IMR-90 (cell line): ENCODE data around the gene FNIP2. TPM values are rescaled to one million over a fixed set of nuclear protein-coding genes. Genes with fewer than 3 reads are reported as not detected.
A peak's percentile ranks its signal among the peaks of the same experiment; 100 is the strongest.

ENCODE experiments used
- ATAC-seq: fragments of 200-7000 bp; cut with Tn5 transposase; 2 replicates; pipeline ENCODE4 v1.9.1; 2020; ENCODE audit warnings: low read depth, mild to moderate bottlenecking, moderate library complexity
- BruUV-seq: library from RNA; stranded (reverse); fragments of 400-500 nt; replicated peaks from 2 replicates; lab custom pipeline; 2021; lab: Mats Ljungman, UMichigan
- CTCF ChIA-PET: fragments of 300-600 bp; formaldehyde crosslinking; extraction: SDS; loops from one replicate; lab custom pipeline; 2021; ENCODE audit warnings: antibody characterized with exemption; lab: Yijun Ruan, JAX
- POLR2A ChIA-PET: fragments of 300-600 bp; sonication (Branson Sonifier 250); formaldehyde crosslinking; loops from one replicate; lab custom pipeline; 2022; ENCODE audit warnings: antibody characterized with exemption; ENCODE audit not compliant: unreplicated experiment; lab: Charles Lee
- DNase-seq: peaks from one replicate; pipeline ENCODE4 v3.0.0; 2013
- H2AFZ ChIP-seq: replicated peaks from 2 replicates; pipeline ENCODE3; 2013; ENCODE audit warnings: low read length, mild to moderate bottlenecking; ENCODE audit not compliant: poor library complexity
- H2AK5ac ChIP-seq: 2 replicates; pipeline ENCODE4 v1.6.1; 2013; ENCODE audit warnings: low read depth, low read length, inconsistent platforms
- H2AK9ac ChIP-seq: replicated peaks from 2 replicates; pipeline ENCODE3; 2013; ENCODE audit warnings: mild to moderate bottlenecking, low read depth, low read length, moderate library complexity; ENCODE audit not compliant: poor library complexity
- H2BK120ac ChIP-seq: 2 replicates; pipeline ENCODE4 v1.6.1; 2013; ENCODE audit warnings: low read depth, low read length, inconsistent platforms
- H2BK15ac ChIP-seq: 3 replicates; pipeline ENCODE4 v1.6.1; 2013; ENCODE audit warnings: low read depth, low read length, inconsistent platforms
- H2BK20ac ChIP-seq: 2 replicates; pipeline ENCODE4 v1.6.1; 2013; ENCODE audit warnings: low read depth, mild to moderate bottlenecking, inconsistent platforms, low read length, moderate library complexity
- H2BK5ac ChIP-seq: 2 replicates; pipeline ENCODE4 v1.6.1; 2013; ENCODE audit warnings: mild to moderate bottlenecking, low read depth, low read length, inconsistent platforms; ENCODE audit not compliant: poor library complexity, severe bottlenecking
- H3K14ac ChIP-seq: replicated peaks from 2 replicates; pipeline ENCODE4 v1.6.1; 2013; ENCODE audit warnings: low read depth, low read length, inconsistent platforms
- H3K18ac ChIP-seq: 2 replicates; pipeline ENCODE4 v1.6.1; 2013; ENCODE audit warnings: low read depth, low read length, control low read depth
- H3K23ac ChIP-seq: 2 replicates; pipeline ENCODE4 v1.6.1; 2013; ENCODE audit warnings: low read depth, low read length, inconsistent platforms
- H3K27ac ChIP-seq: 2 replicates; pipeline ENCODE4 v1.5.1; 2013; ENCODE audit warnings: mild to moderate bottlenecking, control low read depth, low read length; ENCODE audit not compliant: insufficient read depth
- H3K27me3 ChIP-seq: 2 replicates; pipeline ENCODE4 v1.6.1; 2013; ENCODE audit warnings: low read length; ENCODE audit not compliant: control insufficient read depth, insufficient read depth
- H3K36me3 ChIP-seq: 2 replicates; pipeline ENCODE4 v1.6.1; 2013; ENCODE audit warnings: low read length, mixed read lengths; ENCODE audit not compliant: control insufficient read depth, insufficient read depth
- H3K4ac ChIP-seq: 2 replicates; pipeline ENCODE4 v1.6.1; 2013; ENCODE audit warnings: low read depth, low read length, inconsistent platforms
- H3K4me1 ChIP-seq: 2 replicates; pipeline ENCODE4 v1.6.1; 2013; ENCODE audit warnings: low read length, mixed read lengths; ENCODE audit not compliant: control insufficient read depth, insufficient read depth
- H3K4me2 ChIP-seq: 2 replicates; pipeline ENCODE4 v1.6.1; 2013; ENCODE audit warnings: low read depth, mild to moderate bottlenecking, control low read depth, low read length, moderate library complexity
- H3K4me3 ChIP-seq: 2 replicates; pipeline ENCODE4 v1.5.1; 2013; ENCODE audit warnings: low read depth, mild to moderate bottlenecking, control low read depth, low read length, moderate library complexity; ENCODE audit not compliant: insufficient read depth
- H3K56ac ChIP-seq: 2 replicates; pipeline ENCODE4 v1.6.1; 2013; ENCODE audit warnings: low read length, inconsistent platforms; ENCODE audit not compliant: insufficient read depth; ENCODE audit errors: extremely low read depth
- H3K79me1 ChIP-seq, 2 experiments: 2 replicates each; pipeline ENCODE4 v1.6.1; 2013; ENCODE audit warnings: low read length in 2 of 2, inconsistent platforms in 1 of 2, low read depth in 1 of 2
- H3K9ac ChIP-seq: 2 replicates; pipeline ENCODE4 v1.6.1; 2013; ENCODE audit warnings: low read depth, low read length, control low read depth
- H3K9me1 ChIP-seq: 2 replicates; pipeline ENCODE4 v1.6.1; 2013; ENCODE audit warnings: low read length, inconsistent platforms; ENCODE audit not compliant: insufficient read depth
- H3K9me3 ChIP-seq: 2 replicates; pipeline ENCODE4 v1.6.1; 2013; ENCODE audit warnings: low read length; ENCODE audit not compliant: control insufficient read depth, insufficient read depth
- H4K20me1 ChIP-seq: 2 replicates; pipeline ENCODE4 v1.6.1; 2013; ENCODE audit warnings: low read length, inconsistent platforms; ENCODE audit not compliant: insufficient read depth
- H4K5ac ChIP-seq: 2 replicates; pipeline ENCODE4 v1.6.1; 2013; ENCODE audit warnings: mild to moderate bottlenecking, low read depth, low read length, control low read depth
- H4K8ac ChIP-seq, 2 experiments: 2 replicates each; pipeline ENCODE4 v1.6.1; 2013; ENCODE audit warnings: low read depth in 2 of 2, low read length in 2 of 2, control low read depth in 1 of 2, inconsistent platforms in 1 of 2
- H4K91ac ChIP-seq: 2 replicates; pipeline ENCODE4 v1.6.1; 2013; ENCODE audit warnings: low read depth, low read length, inconsistent platforms; ENCODE audit not compliant: insufficient read depth
- BHLHE40 ChIP-seq: fragments of 150-350 bp; IDR thresholded peaks from 2 replicates; pipeline ENCODE4 v1.6.1; 2016; ENCODE audit warnings: mild to moderate bottlenecking, low read depth, low read length
- MAZ ChIP-seq: IDR thresholded peaks from 2 replicates; pipeline ENCODE4 v1.6.1; 2012; ENCODE audit warnings: low read depth, mild to moderate bottlenecking, low read length, improper control_type of control experiment, moderate library complexity, borderline replicate concordance
- POLR2A ChIP-seq: IDR thresholded peaks from 2 replicates; pipeline ENCODE4 v1.6.1; 2012; ENCODE audit warnings: mild to moderate bottlenecking, low read depth, low read length
- RAD21 ChIP-seq: IDR thresholded peaks from 2 replicates; pipeline ENCODE4 v1.6.1; 2012; ENCODE audit warnings: low read length, improper control_type of control experiment
- RCOR1 ChIP-seq: IDR thresholded peaks from 2 replicates; pipeline ENCODE4 v1.6.1; 2012; ENCODE audit warnings: mild to moderate bottlenecking, low read length, improper control_type of control experiment; ENCODE audit not compliant: insufficient replicate concordance
- SMC3 ChIP-seq: fragments of 150-350 bp; IDR thresholded peaks from 2 replicates; pipeline ENCODE4 v1.6.1; 2016; ENCODE audit warnings: low read depth, mild to moderate bottlenecking, antibody characterized with exemption, low read length, moderate library complexity
- WGBS, 2 experiments: methylation state at CpG; one replicate each; pipeline versions ENCODE4 v1.1.5 to v1.1.7; 2013; ENCODE audit warnings: missing lambda C conversion rate in 2 of 2; ENCODE audit not compliant: insufficient read length in 1 of 2; ENCODE audit errors: extremely low coverage in 2 of 2; 5-methylcytosine and 5-hydroxymethylcytosine counted together
- dilution Hi-C: fragments of 300-500 bp; cut with HindIII; formaldehyde crosslinking; loops from one replicate; pipeline ENCODE4 v1.14.3; 2018; ENCODE audit warnings: low sequenced_read_pairs; ENCODE audit not compliant: unreplicated experiment
- in situ Hi-C: fragments of 300-500 bp; cut with MboI; formaldehyde crosslinking; loops from 3 replicates; pipeline ENCODE4 v1.14.3; 2019; ENCODE audit warnings: low sequenced_read_pairs, inconsistent platforms, mixed read lengths
- intact Hi-C: fragments of 100-400 bp; cut with micrococcal nuclease; formaldehyde crosslinking; loops from 2 replicates; pipeline ENCODE4 v1.10.0; 2022
- polyA plus RNA-seq, 3 experiments: library from polyadenylated mRNA; depleted of rRNA; stranded (reverse); fragments of >200 nt; gene quantifications; 2 replicates each; pipeline ENCODE4 v1.2.3, GENCODE V29; 2012; ENCODE audit warnings: low replicate concordance in 1 of 3
- total RNA-seq: library from RNA; depleted of rRNA; stranded (reverse); fragments of >200 nt; gene quantifications from 2 replicates; pipeline ENCODE4 v1.2.3, GENCODE V29; 2012
- TF ChIP-seq, protein P1 (sequence below): fragments of 150-350 bp; IDR thresholded peaks from 2 replicates; pipeline ENCODE4 v1.6.1; 2016; ENCODE audit warnings: low read depth, mild to moderate bottlenecking, low read length, moderate library complexity, borderline replicate concordance
- TF ChIP-seq, protein P2 (sequence below): fragments of 150-350 bp; IDR thresholded peaks from 2 replicates; pipeline ENCODE4 v1.6.1; 2017; ENCODE audit warnings: mild to moderate bottlenecking, antibody characterized with exemption, low read length, low read depth

FNIP2 gene
- total and polyA plus RNA-seq, 2 of the 4 experiments (the other 2 are of a cell fraction): 4.7 to 24.6 TPM

DNA sequence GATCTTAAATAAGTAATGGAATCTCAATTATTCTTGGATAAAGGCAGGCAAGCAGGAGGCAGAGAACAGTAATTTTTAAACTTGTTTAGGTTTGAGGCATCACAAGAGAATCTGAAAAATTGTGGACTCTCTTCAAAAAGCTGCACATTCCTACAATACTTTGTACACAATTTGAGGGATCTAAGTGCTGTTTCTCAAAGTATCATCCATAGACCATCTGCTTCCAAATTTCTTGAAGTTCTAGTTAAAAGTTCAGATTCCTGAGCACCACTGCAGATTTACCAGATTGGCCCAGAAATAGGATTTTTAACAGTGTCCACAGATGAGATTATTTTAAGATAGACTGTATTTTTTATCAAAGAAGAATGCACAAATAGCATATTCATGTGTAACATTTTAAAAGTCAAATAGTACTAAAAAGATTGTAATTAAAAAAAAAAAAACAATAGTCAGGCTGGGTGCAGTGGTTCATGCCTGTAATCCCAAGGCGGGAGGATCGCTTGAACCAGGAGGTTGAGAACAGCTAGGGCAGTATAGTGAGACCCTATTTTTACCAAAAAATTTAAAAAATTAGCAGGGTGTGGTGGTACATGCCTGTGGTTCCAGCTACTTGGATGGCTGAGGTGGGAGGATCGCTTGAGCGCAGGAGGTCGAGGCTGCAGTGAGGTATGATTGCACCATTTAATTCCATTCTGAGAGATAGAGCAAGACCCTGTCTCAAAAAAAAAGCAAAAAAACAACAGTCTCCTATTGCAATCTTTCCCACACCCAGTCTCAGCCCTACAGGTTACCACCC is 14.2 kb upstream of the FNIP2 start:
- Histone ChIP-seq H2BK20ac (peak overlapping the region; percentile 51; the same call in 1 of the 2 replicates), H4K5ac (no peak overlapping the region), H3K27me3 (no peaks in the 10 kb centered on the region), H2BK15ac (0 out of 3 replicates have a peak overlapping the region, but pooled peaks have one; percentile 17), H3K4me1 (peaks cover 9% of the 10 kb centered on the region; the same call in 1 of the 2 replicates), H3K9me3 (no peaks in the 10 kb centered on the region), H2BK120ac (peak overlapping the region; percentile 68), H3K23ac (no peak overlapping the region), H2BK5ac (peak overlapping the region; percentile 91), H3K79me1 (0 out of 4 replicates have a peak, but pooled peaks cover 0 to under 1% of the 10 kb centered on the region in 2 experiments), H3K18ac (peak overlapping the region; percentile 43; the same call in 1 of the 2 replicates), H3K9ac (no peak overlapping the region), H3K36me3 (no peaks in the 10 kb centered on the region), H2AK5ac (peak overlapping the region; percentile 33; the same call in 1 of the 2 replicates), H3K27ac (peak overlapping the region; percentile 72; the same call in 1 of the 2 replicates), H3K4ac (peak overlapping the region; percentile 76), H4K91ac (peak overlapping the region; percentile 76), H4K20me1 (no peaks in the 10 kb centered on the region), H3K4me3 (no peak overlapping the region), H3K14ac (no peak overlapping the region; the same call in 1 of the 2 replicates), H4K8ac (peak overlapping the region in 1 of 2 experiments; percentile 70; a peak in 2 of 4 replicates), H3K56ac (no peak overlapping the region), H2AK9ac (no peak overlapping the region), H3K9me1 (peaks cover 8% of the 10 kb centered on the region), H3K4me2 (no peak overlapping the region), H2AFZ (no peak overlapping the region)
- ATAC-seq: peak; percentile 76
- CTCF ChIA-PET: interaction anchor here (0.6 kb wide), 1 partner anchor 24 kb away, joined by 5 read pairs; no protein-coding TSS in a partner anchor
- TF ChIP-seq MAZ (no peak), SMC3 (no peak), BHLHE40 (no peak), RAD21 (no peak), RCOR1 (no peak), POLR2A (no peak)
- TF ChIP-seq, protein P1, sequence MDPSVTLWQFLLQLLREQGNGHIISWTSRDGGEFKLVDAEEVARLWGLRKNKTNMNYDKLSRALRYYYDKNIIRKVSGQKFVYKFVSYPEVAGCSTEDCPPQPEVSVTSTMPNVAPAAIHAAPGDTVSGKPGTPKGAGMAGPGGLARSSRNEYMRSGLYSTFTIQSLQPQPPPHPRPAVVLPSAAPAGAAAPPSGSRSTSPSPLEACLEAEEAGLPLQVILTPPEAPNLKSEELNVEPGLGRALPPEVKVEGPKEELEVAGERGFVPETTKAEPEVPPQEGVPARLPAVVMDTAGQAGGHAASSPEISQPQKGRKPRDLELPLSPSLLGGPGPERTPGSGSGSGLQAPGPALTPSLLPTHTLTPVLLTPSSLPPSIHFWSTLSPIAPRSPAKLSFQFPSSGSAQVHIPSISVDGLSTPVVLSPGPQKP: no peak
- TF ChIP-seq, protein P2, sequence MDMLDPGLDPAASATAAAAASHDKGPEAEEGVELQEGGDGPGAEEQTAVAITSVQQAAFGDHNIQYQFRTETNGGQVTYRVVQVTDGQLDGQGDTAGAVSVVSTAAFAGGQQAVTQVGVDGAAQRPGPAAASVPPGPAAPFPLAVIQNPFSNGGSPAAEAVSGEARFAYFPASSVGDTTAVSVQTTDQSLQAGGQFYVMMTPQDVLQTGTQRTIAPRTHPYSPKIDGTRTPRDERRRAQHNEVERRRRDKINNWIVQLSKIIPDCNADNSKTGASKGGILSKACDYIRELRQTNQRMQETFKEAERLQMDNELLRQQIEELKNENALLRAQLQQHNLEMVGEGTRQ: no peak
- intact Hi-C loops (no loop called here), in situ Hi-C loops (no loop called here), dilution Hi-C loops (no loop called here)
- BruUV-seq: no TSS peak
- DNase-seq: peak; percentile 70
- POLR2A ChIA-PET: no interaction called here
- no CpG with 5 or more reads among the region's 5 CpGs for WGBS, 2 experiments
